ENCODE measurements around the gene COMMD6.

Gene COMMD6

DNA sequence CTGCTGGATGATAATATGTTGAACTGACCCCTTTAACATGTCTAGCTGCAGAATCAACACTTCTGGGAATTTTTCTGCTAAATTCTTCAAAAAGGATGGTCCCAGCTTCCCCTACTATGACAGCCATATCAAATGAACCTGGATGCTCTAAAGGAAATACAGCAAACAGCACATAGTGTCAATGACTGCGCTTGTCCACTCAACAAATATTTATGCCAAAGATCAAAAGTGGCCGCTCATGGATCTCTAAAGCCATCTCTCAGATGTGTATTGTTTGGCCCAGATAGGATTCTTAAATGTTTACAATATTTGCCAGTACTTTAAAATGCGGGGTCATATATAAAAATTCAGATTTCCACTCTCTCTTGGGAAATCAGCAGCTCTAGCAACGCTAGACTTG lies 59.0 kb downstream of the COMMD6 start:
- H3K36me3 ChIP-seq (ENCODE audit: insufficient read depth): no peaks in the 10 kb centered on the region
- TF ChIP-seq, protein P1, sequence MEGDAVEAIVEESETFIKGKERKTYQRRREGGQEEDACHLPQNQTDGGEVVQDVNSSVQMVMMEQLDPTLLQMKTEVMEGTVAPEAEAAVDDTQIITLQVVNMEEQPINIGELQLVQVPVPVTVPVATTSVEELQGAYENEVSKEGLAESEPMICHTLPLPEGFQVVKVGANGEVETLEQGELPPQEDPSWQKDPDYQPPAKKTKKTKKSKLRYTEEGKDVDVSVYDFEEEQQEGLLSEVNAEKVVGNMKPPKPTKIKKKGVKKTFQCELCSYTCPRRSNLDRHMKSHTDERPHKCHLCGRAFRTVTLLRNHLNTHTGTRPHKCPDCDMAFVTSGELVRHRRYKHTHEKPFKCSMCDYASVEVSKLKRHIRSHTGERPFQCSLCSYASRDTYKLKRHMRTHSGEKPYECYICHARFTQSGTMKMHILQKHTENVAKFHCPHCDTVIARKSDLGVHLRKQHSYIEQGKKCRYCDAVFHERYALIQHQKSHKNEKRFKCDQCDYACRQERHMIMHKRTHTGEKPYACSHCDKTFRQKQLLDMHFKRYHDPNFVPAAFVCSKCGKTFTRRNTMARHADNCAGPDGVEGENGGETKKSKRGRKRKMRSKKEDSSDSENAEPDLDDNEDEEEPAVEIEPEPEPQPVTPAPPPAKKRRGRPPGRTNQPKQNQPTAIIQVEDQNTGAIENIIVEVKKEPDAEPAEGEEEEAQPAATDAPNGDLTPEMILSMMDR (conservative IDR thresholded peaks at IDR 0.05; ENCODE audit: low read depth, low read length): no peak
- H3K27ac ChIP-seq: no peak overlapping the region
- no peak overlapping the region for H3K4me2 ChIP-seq
- H3K9ac ChIP-seq: no peak overlapping the region
- H3K79me2 ChIP-seq (ENCODE audit: insufficient read depth, low read depth): no peaks in the 10 kb centered on the region
- H3K4me1 ChIP-seq (ENCODE audit: low read depth, poor library complexity, severe bottlenecking): peaks cover 14% of the 10 kb centered on the region
- no peaks in the 10 kb centered on the region for H3K27me3 ChIP-seq (ENCODE audit: insufficient read depth, low read depth)
- no peak overlapping the region for H3K4me3 ChIP-seq (IDR thresholded peaks at IDR 0.05; ENCODE audit: insufficient read depth, low read depth, low read length)
- no peak overlapping the region for H2AFZ ChIP-seq (ENCODE audit: low read depth)
- no peaks in the 10 kb centered on the region; the same call in 1 of the 2 replicates for H4K20me1 ChIP-seq (ENCODE audit: insufficient read depth)
